ENCODE data around the gene LARP1. TPM values are rescaled to one million over a fixed set of nuclear protein-coding genes. Genes with fewer than 3 reads are reported as not detected.

Gene LARP1
- total and polyA plus RNA-seq, 5 donors, result 43.9 to 130 (median 122) TPM

- Histone ChIP-seq H3K27ac (ENCODE audit: low read length) (peak overlapping the region; percentile 34), H3K4me3 (ENCODE audit: low read length) (no peak overlapping the region)
- WGBS, result 44% methylated on average over 7 of the region's 7 CpGs
These were observed 39.5 kb downstream of the LARP1 start for GRCh38 chr5:154794525-154795234.

GRCh38 chr5:154795235-154795596 lies 40.0 kb downstream of the LARP1 start:
- 46% methylated on average over 3 of the region's 3 CpGs for WGBS
- H3K27me3 ChIP-seq (ENCODE audit: control insufficient read depth, insufficient read depth), result no peaks in the 10 kb centered on the region
- peaks cover 9% of the 10 kb centered on the region for H3K4me1 ChIP-seq (ENCODE audit: control insufficient read depth, insufficient read depth, low read length)
- H3K4me3 ChIP-seq (ENCODE audit: low read length), result no peak overlapping the region
- ATAC-seq (peak in 1 of 2 donors; percentile 34), DNase-seq (no peak)
- H3K27ac ChIP-seq (ENCODE audit: low read length), result no peak overlapping the region
- no peaks in the 10 kb centered on the region for H3K9me3 ChIP-seq (ENCODE audit: control insufficient read depth, low read length)
- intact Hi-C loops (cut with DNase I), result no loop called here

More at GRCh38 chr5:154794525-154795234, 39.5 kb downstream of the LARP1 start:
- peaks cover 9% of the 10 kb centered on the region for H3K4me1 ChIP-seq (ENCODE audit: control insufficient read depth, insufficient read depth, low read length)
- DNase-seq (no peak), ATAC-seq (peak; percentile 60 to 71)
- intact Hi-C loops (cut with DNase I), result no loop called here
- no peaks in the 10 kb centered on the region for H3K9me3 ChIP-seq (ENCODE audit: control insufficient read depth, low read length)
- no peaks in the 10 kb centered on the region for H3K27me3 ChIP-seq (ENCODE audit: control insufficient read depth, insufficient read depth)

- DNase-seq, result no peak
- H3K27ac ChIP-seq (ENCODE audit: low read length), result no peak overlapping the region
- intact Hi-C loops (cut with DNase I), result no loop called here
- H3K9me3 ChIP-seq (ENCODE audit: control insufficient read depth, low read length), result no peaks in the 10 kb centered on the region
- H3K27me3 ChIP-seq (ENCODE audit: control insufficient read depth, insufficient read depth), result no peaks in the 10 kb centered on the region
- WGBS, result 73% methylated on average over 4 of the region's 4 CpGs
- no peak overlapping the region for H3K4me3 ChIP-seq (ENCODE audit: low read length)
- H3K4me1 ChIP-seq (ENCODE audit: control insufficient read depth, insufficient read depth, low read length), result peaks cover 9% of the 10 kb centered on the region
- no peak for ATAC-seq
These were observed 42.6 kb downstream of the LARP1 start for GRCh38 chr5:154797762-154798161.

GRCh38 chr5:154800582-154800981 lies 45.4 kb downstream of the LARP1 start:
- Histone ChIP-seq H3K4me3 (ENCODE audit: low read length) (no peak overlapping the region), H3K27me3 (ENCODE audit: control insufficient read depth, insufficient read depth) (no peaks in the 10 kb centered on the region), H3K9me3 (ENCODE audit: control insufficient read depth, low read length) (no peaks in the 10 kb centered on the region), H3K4me1 (ENCODE audit: control insufficient read depth, insufficient read depth, low read length) (no peaks in the 10 kb centered on the region), H3K27ac (ENCODE audit: low read length) (no peak overlapping the region)
- intact Hi-C loops (cut with DNase I), result no loop called here
- ATAC-seq (no peak), DNase-seq (no peak)

GRCh38 chr5:154801083-154801482 lies 45.9 kb downstream of the LARP1 start:
- intact Hi-C loops (cut with DNase I), result no loop called here
- DNase-seq (no peak), ATAC-seq (no peak)
- Histone ChIP-seq H3K27me3 (ENCODE audit: control insufficient read depth, insufficient read depth) (no peaks in the 10 kb centered on the region), H3K27ac (ENCODE audit: low read length) (no peak overlapping the region), H3K4me1 (ENCODE audit: control insufficient read depth, insufficient read depth, low read length) (no peaks in the 10 kb centered on the region), H3K9me3 (ENCODE audit: control insufficient read depth, low read length) (no peaks in the 10 kb centered on the region), H3K4me3 (ENCODE audit: low read length) (no peak overlapping the region)
- WGBS, result 89% methylated on average over 3 of the region's 3 CpGs

- no peaks in the 10 kb centered on the region for H3K9me3 ChIP-seq (ENCODE audit: control insufficient read depth, low read length)
- no peak overlapping the region for H3K4me3 ChIP-seq (ENCODE audit: low read length)
- DNase-seq (no peak), ATAC-seq (peak; percentile 13 to 53)
- intact Hi-C loops (cut with DNase I), result no loop called here
- no peaks in the 10 kb centered on the region for H3K27me3 ChIP-seq (ENCODE audit: control insufficient read depth, insufficient read depth)
- 73% methylated on average over 9 of the region's 9 CpGs for WGBS
- no peak overlapping the region for H3K27ac ChIP-seq (ENCODE audit: low read length)
- no peaks in the 10 kb centered on the region for H3K4me1 ChIP-seq (ENCODE audit: control insufficient read depth, insufficient read depth, low read length)
These were observed 46.9 kb downstream of the LARP1 start for GRCh38 chr5:154802050-154802449.

GRCh38 chr5:154806176-154806575 lies 51.0 kb downstream of the LARP1 start:
- no peak for ATAC-seq
- H3K9me3 ChIP-seq (ENCODE audit: control insufficient read depth, low read length), result no peaks in the 10 kb centered on the region
- DNase-seq, result no peak
- intact Hi-C loops (cut with DNase I), result no loop called here
- no peak overlapping the region for H3K27ac ChIP-seq (ENCODE audit: low read length)
- no peaks in the 10 kb centered on the region for H3K27me3 ChIP-seq (ENCODE audit: control insufficient read depth, insufficient read depth)
- H3K4me1 ChIP-seq (ENCODE audit: control insufficient read depth, insufficient read depth, low read length), result no peaks in the 10 kb centered on the region
- no peak overlapping the region for H3K4me3 ChIP-seq (ENCODE audit: low read length)
- 83% methylated on average over 4 of the region's 4 CpGs for WGBS

GRCh38 chr5:154811239-154811638 lies 56.1 kb downstream of the LARP1 start:
- DNase-seq (no peak), ATAC-seq (no peak)
- Histone ChIP-seq H3K9me3 (ENCODE audit: control insufficient read depth, low read length) (no peaks in the 10 kb centered on the region), H3K27ac (ENCODE audit: low read length) (no peak overlapping the region), H3K27me3 (ENCODE audit: control insufficient read depth, insufficient read depth) (no peaks in the 10 kb centered on the region), H3K4me3 (ENCODE audit: low read length) (no peak overlapping the region), H3K4me1 (ENCODE audit: control insufficient read depth, insufficient read depth, low read length) (no peaks in the 10 kb centered on the region)
- intact Hi-C loops (cut with DNase I), result loop anchor here in 3 of 4 donors (2.0 to 10.0 kb wide), 4 partner anchors 56 to 160 kb away; partner anchors contain the start of gene LARP1 (in 1 of the 3)
- 82% methylated on average over 7 of the region's 7 CpGs for WGBS

- no peak overlapping the region for H3K4me3 ChIP-seq (ENCODE audit: low read length)
- peak; percentile 42 to 63 for ATAC-seq
- no peaks in the 10 kb centered on the region for H3K9me3 ChIP-seq (ENCODE audit: control insufficient read depth, low read length)
- H3K27me3 ChIP-seq (ENCODE audit: control insufficient read depth, insufficient read depth), result no peaks in the 10 kb centered on the region
- no peak overlapping the region for H3K27ac ChIP-seq (ENCODE audit: low read length)
- no peaks in the 10 kb centered on the region for H3K4me1 ChIP-seq (ENCODE audit: control insufficient read depth, insufficient read depth, low read length)
- WGBS, result 32% methylated on average over 3 of the region's 3 CpGs
- peak; percentile 44 to 81 (median 77) for DNase-seq
- intact Hi-C loops (cut with DNase I), result loop anchor here in 3 of 4 donors (2.0 to 10.0 kb wide), 4 partner anchors 57 to 161 kb away; partner anchors contain the start of gene LARP1 (in 1 of the 3)
These were observed 56.7 kb downstream of the LARP1 start for GRCh38 chr5:154811653-154812465.

GRCh38 chr5:154813158-154813557 lies 58.0 kb downstream of the LARP1 start:
- no peaks in the 10 kb centered on the region for H3K4me1 ChIP-seq (ENCODE audit: control insufficient read depth, insufficient read depth, low read length)
- 78% methylated on average over 4 of the region's 4 CpGs for WGBS
- no peak overlapping the region for H3K4me3 ChIP-seq (ENCODE audit: low read length)
- intact Hi-C loops (cut with DNase I), result loop anchor here in 2 of 4 donors (5.0 to 10.0 kb wide), 3 partner anchors 58 to 161 kb away; partner anchors contain the start of gene LARP1 (in 1 of the 2)
- H3K27ac ChIP-seq (ENCODE audit: low read length), result no peak overlapping the region
- ATAC-seq, result no peak
- H3K9me3 ChIP-seq (ENCODE audit: control insufficient read depth, low read length), result no peaks in the 10 kb centered on the region
- DNase-seq, result no peak
- no peaks in the 10 kb centered on the region for H3K27me3 ChIP-seq (ENCODE audit: control insufficient read depth, insufficient read depth)

- no peak overlapping the region for H3K27ac ChIP-seq (ENCODE audit: low read length)
- no peak overlapping the region for H3K4me3 ChIP-seq (ENCODE audit: low read length)
- ATAC-seq (no peak), DNase-seq (peak in 1 of 3 donors; percentile 26)
- no peaks in the 10 kb centered on the region for H3K9me3 ChIP-seq (ENCODE audit: control insufficient read depth, low read length)
- H3K4me1 ChIP-seq (ENCODE audit: control insufficient read depth, insufficient read depth, low read length), result peaks cover 1% of the 10 kb centered on the region
- H3K27me3 ChIP-seq (ENCODE audit: control insufficient read depth, insufficient read depth), result no peaks in the 10 kb centered on the region
- intact Hi-C loops (cut with DNase I), result loop anchor here in 2 of 4 donors (5.0 to 10.0 kb wide), 3 partner anchors 59 to 161 kb away; partner anchors contain the start of gene LARP1 (in 1 of the 2)
- WGBS, result 66% methylated on average over 10 of the region's 10 CpGs
These were observed 58.6 kb downstream of the LARP1 start for GRCh38 chr5:154813736-154814135.

All from right cardiac atrium (tissue), 5 donors.